ENCODE results near the gene PPP4R3A.

GRCh38 chr14:91545204-91545603 lies 35.1 kb upstream of the PPP4R3A start:
- no peak for TF ChIP-seq CTCF (conservative IDR thresholded peaks at IDR 0.05; ENCODE audit: low read depth, low read length)
- TF ChIP-seq POLR2A (IDR thresholded peaks at IDR 0.05; ENCODE audit: low read depth, low read length) = no peak
- TF ChIP-seq MAFK (IDR thresholded peaks at IDR 0.05; ENCODE audit: low read depth, low read length) = no peak
- no peak for TF ChIP-seq NFE2L2 (IDR thresholded peaks at IDR 0.05; ENCODE audit: low read depth, low read length)
- no peak for TF ChIP-seq RAD21 (IDR thresholded peaks at IDR 0.05; ENCODE audit: low read length)
- TF ChIP-seq CEBPB (IDR thresholded peaks at IDR 0.05; ENCODE audit: low read depth, low read length) = no peak
- TF ChIP-seq SMC3 (IDR thresholded peaks at IDR 0.05; ENCODE audit: low read depth, low read length) = no peak

Measured in IMR-90 (cell line).